Measurements from ENCODE around the gene MS4A14. TPM values are rescaled to one million over a fixed set of nuclear protein-coding genes. Genes with fewer than 3 reads are reported as not detected.
"Not testable (repeated sequence)": the region's sequence is repeated elsewhere in the genome, so short reads cannot be mapped to it uniquely, and the experiment has no call there.

MS4A14 gene
- total RNA-seq, 1 experiment from 2014 or later, result not detected

GRCh38 chr11:60389279-60389910 lies 6.9 kb upstream of the MS4A14 start:
- DNase-seq (ENCODE audit: low read depth), result peak; percentile 8

- no peak for DNase-seq (ENCODE audit: low read depth)
These were observed 5.8 kb upstream of the MS4A14 start for GRCh38 chr11:60390419-60390818.

GRCh38 chr11:60392361-60392760 lies 3.9 kb upstream of the MS4A14 start:
- no peak for DNase-seq (ENCODE audit: low read depth)

- no peak for DNase-seq (ENCODE audit: low read depth)
These were observed 3.2 kb upstream of the MS4A14 start for GRCh38 chr11:60393016-60393415.

- DNase-seq (ENCODE audit: low read depth), result no peak
These were observed 1.4 kb upstream of the MS4A14 start for GRCh38 chr11:60394666-60395380.

- no peak for DNase-seq (ENCODE audit: low read depth)
These were observed 540 bp downstream of the MS4A14 start for GRCh38 chr11:60396799-60397198.

GRCh38 chr11:60420015-60420414 lies 23.8 kb downstream of the MS4A14 start:
- no peak for DNase-seq (ENCODE audit: low read depth)

- no peak for DNase-seq (ENCODE audit: low read depth)
These were observed 26.4 kb downstream of the MS4A14 start for GRCh38 chr11:60422609-60423008.

- peak; percentile 87 for DNase-seq (ENCODE audit: low read depth)
These were observed 32.3 kb downstream of the MS4A14 start for GRCh38 chr11:60428517-60428916.

- DNase-seq (ENCODE audit: low read depth), result no peak
These were observed 33.0 kb downstream of the MS4A14 start, which contains the start of gene MS4A5 for GRCh38 chr11:60429272-60429671. MS4A5 (plus strand) TSS chr11:60429572; CDS start chr11:60429675, 103 bp downstream.

- no peak for DNase-seq (ENCODE audit: low read depth)
These were observed 35.0 kb downstream of the MS4A14 start for GRCh38 chr11:60431251-60431650.

- no peak for DNase-seq (ENCODE audit: low read depth)
These were observed 37.1 kb downstream of the MS4A14 start for GRCh38 chr11:60433401-60433800.

- DNase-seq (ENCODE audit: low read depth), result no peak
These were observed 50.8 kb downstream of the MS4A14 start for GRCh38 chr11:60447070-60447469.

GRCh38 chr11:60447846-60448245 lies 51.6 kb downstream of the MS4A14 start:
- DNase-seq (ENCODE audit: low read depth), result no peak

GRCh38 chr11:60451185-60451584 lies 54.9 kb downstream of the MS4A14 start:
- DNase-seq (ENCODE audit: low read depth), result not testable (repeated sequence)

GRCh38 chr11:60454212-60454611 lies 58.0 kb downstream of the MS4A14 start:
- DNase-seq (ENCODE audit: low read depth), result no peak

- no peak for DNase-seq (ENCODE audit: low read depth)
These were observed 59.3 kb downstream of the MS4A14 start, which contains the start of gene MS4A1 for GRCh38 chr11:60455531-60456042. MS4A1 (plus strand) TSS chr11:60455847; CDS start chr11:60462375, 6,528 bp downstream.

- no peak for DNase-seq (ENCODE audit: low read depth)
These were observed 61.3 kb downstream of the MS4A14 start for GRCh38 chr11:60457576-60457975.

GRCh38 chr11:60459345-60459744 lies 63.1 kb downstream of the MS4A14 start:
- no peak for DNase-seq (ENCODE audit: low read depth)
